GM19043 (cell line): ENCODE results near the gene CREBRF.
A peak's percentile ranks its signal among the peaks of the same experiment; 100 is the strongest.
"Not testable (repeated sequence)": the region's sequence is repeated elsewhere in the genome, so short reads cannot be mapped to it uniquely, and the experiment has no call there.

ENCODE experiments used
- ATAC-seq: cut with Tn5 transposase; IDR thresholded peaks from one replicate; pipeline ENCODE4 v1.9.1; 2021; ENCODE audit warnings: low read depth; ENCODE audit not compliant: unreplicated experiment

CREBRF gene

DNA sequence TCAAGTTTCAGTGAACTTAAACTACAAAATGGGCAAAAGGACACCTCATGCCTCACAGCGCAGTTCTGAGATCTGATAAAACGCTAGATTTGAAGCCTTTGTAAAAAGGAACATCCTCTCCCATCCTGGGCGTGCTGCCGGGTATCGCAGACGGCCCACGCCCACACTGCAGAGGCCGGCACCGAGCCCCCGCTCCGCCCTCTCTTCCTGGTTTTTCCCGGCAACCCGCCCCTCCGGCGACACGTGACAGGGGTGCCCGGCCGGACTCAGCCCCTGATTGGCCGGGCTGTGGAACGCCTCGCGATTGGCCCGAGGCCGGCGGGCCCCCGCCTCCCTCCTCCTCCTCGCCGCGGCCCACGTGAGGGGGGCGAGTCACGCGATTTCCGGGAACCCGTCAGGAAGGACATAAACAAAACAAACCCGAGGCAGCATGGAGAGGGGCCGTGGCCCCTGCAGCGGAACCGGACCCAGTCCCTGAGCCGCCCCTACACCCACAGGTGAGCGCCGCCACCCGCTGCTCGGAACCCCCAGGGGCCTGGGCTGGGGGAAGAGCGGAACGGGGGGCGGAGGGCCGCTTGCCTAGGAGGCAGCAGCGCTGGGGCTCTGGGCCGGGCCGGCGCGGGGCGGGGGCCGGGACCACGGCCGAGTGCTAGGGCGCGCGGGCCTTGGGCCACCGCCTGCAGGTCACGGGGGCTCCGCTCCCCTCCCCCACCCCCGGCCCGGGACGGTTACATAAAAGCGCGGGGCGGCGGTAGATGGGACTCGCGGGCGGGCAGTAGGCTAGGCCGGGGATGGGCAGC is at the start of gene CREBRF:
Gene CREBRF (plus strand): TSS at position 370 of the 800 bp plus-strand sequence. CDS start 24,424 bp downstream, outside the sequence.
- ATAC-seq, result peak; percentile 62

GRCh38 chr5:173010021-173010420 is 46.1 kb upstream of the CREBRF start:
- no peak for ATAC-seq

DNA sequence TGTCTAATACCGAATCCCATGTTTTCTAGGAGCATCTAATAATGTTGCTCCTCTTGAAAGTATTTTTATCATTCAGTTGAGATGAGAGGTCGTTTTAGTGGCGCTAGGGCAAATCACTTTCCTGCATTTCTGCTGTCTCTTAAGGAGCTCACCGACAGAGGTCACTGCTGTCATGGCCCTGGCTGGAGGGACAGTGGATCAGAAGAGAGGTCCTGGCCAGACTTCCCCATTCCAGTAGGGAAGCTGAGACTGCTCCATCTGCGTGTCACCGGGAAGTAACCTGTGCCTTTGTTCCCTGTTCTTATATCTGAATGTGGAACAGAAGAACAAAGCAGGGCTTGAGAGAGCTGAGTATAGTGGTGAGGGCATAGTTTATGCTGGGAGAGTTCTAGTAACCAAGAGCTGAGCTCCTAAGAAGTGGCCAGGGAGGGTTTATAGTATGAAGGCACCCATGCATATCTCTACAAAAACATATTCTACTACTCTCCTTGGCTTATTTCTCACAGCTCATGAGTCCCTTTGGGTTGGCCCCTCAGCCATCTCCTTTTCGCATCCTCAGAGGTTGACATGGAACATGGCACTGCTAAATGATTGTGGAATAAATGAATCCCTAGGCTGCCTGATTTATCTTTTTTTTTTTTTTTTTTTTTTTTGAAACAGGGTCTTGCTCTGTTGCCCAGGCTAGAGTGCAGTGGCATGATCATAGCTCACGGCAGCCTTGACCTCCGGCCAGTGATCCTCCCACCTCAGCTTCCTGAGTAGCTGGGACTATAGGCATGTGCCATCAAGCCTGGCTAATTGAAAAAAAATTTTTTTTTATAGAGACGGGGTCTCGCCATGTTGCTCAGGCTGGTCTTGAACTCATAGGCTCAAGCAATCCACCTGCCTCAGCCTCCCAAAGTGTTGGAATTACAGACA is 45.3 kb upstream of the CREBRF start:
- no peak for ATAC-seq

DNA sequence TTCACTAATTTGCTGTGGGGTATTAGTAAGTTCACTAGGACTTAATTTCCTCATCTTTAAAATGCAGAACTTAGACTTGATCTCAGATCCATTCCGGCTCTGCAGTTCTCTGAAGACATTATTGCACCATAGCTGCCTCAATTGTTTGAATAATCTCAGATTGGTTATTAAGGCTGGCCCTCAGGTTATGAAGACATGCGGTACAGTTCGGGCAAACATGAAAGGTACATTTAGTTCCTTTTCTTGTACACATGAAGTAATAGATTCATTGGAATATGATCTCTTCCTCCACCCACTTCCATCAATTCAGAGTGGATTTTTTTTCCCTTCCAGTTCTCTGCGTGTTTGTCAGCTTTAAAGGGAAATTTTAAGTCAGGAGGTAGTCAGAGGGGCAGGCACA is 44.6 kb upstream of the CREBRF start:
- ATAC-seq, result no peak

DNA sequence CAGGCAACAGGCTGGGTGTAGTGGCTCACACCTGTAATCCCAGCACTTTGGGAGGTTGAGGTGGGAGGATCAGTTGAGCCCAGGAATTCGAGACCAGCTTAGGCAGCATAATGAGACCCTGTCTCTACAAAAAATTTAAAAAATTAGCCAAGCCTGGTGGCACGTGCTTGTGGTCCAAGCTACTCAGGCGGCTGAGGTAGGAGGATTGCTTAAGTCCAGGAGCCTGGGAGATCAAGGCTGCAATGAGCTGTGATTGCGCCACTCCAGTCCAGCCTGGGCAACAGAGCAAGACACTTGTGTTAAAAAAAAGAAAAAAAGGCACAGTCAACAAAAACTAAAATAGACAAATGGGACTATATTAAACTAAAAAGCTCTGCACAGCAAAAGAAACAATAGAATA is 43.3 kb upstream of the CREBRF start:
- ATAC-seq, result no peak

DNA sequence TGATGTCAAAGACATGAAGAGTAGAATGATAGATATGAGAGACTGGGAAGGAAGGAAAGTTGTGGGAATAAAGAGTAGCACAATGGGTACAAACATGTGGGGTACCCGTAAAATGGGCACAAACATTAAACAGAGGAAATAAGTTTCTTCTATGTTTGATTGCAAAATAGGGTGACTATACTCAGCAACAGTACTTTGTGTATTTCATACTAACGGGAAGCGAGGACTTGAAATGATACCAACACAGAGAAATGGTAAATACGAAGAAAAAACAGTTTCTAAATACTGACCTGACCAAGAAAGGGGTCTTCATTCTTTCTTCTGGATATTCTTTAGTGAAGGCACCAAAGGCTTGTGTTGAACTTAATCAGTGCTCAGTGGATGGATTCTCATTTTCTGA is 41.5 kb upstream of the CREBRF start:
- no peak for ATAC-seq

DNA sequence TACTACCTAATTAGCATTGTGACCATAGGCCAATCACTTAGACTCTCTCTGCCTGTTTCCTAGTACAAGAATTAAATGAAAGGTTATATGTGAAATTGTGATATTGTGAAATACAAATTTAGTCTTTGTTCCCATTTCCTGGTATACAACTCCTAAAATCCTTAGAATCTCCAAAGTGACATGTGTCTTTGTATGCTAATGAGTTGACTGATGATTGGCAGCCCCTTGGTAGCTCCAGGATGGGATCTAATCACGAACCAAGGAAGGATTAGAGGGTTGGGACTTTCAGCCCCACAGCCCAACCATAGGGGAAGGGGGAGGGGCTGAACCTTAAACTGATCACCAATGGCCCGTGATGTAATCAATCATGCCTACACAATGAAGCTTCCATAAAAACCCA is 41.0 kb upstream of the CREBRF start:
- no peak for ATAC-seq

GRCh38 chr5:173015598-173016455 is 40.3 kb upstream of the CREBRF start:
- no peak for ATAC-seq

GRCh38 chr5:173016598-173017046 is 39.5 kb upstream of the CREBRF start:
- no peak for ATAC-seq

DNA sequence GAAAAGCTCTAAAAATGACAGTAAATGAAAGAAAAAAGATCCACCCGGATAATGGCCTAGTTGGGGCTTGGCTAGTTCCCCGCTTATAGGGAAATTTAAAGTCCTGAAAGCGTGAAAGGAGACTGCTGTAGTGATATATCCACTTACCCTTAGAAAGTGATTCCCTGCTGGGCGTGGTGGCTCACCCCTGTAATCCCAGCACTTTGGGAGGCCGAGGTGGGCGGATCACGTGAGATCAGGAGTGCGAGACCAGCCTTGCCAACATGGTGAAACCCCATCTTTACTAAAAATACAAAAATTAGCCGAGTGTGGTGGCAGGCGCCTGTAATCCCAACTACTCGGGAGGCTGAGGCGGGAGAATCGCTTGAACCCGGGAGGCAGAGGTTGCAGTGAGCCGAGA is 39.1 kb upstream of the CREBRF start:
- ATAC-seq, result not testable (repeated sequence)

DNA sequence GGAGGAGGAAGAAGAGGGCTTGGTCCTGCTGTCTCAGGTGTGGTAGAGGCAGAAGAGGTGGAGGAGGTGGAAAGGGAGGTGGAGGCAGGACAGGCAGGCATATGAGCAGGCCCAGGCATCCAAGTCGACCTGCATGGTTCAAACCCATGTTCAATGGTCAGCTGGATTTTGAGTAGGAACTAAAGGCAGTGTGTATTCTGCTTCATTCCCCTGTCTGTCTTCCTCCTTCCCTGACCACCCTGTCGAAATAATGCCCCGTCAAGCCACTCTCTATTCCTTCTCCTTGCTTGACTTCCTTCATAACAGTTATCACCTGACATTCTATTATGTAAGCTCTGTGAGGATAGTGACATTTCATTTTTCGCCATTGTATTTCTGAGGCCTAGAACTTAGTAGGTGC is 37.8 kb upstream of the CREBRF start:
- no peak for ATAC-seq

DNA sequence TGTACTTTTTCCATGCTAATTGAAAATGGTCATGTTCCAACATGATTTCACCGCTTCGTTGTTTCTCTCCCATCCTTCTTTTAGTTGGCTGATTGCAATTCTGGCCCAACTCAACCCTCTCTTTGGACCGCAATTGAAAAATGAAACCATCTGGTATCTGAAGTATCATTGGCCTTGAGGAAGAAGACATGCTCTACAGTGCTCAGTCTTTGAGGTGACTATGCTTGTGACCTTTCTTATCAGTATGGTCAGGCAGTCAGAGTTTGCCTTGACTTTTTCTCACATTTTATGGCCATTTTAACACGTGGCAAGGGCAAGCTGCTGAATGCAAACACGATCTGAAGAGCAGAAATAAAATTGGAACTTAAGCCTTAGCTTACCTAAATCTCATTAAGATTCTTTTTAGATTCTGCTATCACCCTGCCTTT is 36.0 kb upstream of the CREBRF start:
- no peak for ATAC-seq

DNA sequence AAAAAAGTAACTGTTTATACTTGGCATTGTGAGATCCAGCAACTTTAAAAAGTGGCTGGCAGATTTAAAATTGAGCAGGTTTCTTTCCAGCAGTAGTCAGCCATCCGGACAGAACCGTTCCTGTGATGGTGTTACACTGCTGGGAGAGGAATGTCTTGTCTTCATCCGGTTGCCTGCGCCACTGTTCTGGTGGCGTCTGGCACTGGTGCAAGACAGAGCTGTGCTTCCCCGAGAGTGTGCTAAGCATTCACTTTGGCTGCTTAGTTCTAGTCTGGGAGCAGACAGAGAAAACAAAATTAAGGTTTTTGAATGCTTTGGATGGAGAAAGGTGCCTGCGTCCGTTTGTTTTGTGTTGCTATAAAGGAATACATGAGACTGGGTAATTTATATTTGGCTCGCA is 35.5 kb upstream of the CREBRF start:
- no peak for ATAC-seq

DNA sequence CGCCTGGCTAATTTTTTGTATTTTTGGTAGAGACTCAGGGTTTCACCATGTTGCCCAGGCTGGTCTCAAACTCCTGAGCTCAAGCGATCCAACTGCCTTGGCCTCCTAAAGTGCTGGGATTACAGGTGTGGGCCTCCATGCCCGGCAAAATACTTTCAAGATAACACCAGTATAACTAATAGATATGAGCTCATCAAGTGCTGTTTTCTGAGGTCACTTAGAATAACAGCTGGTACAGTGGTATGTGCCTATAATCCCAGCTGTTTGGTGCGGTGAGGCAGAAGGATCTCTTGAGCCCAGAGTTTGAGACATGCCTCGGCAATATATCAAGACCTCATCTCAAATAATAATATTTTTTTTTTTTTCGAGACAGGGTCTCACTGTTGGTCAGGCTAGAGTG is 30.5 kb upstream of the CREBRF start:
- no peak for ATAC-seq

- no peak for ATAC-seq
These were observed 28.2 kb upstream of the CREBRF start for GRCh38 chr5:173027905-173028304.

DNA sequence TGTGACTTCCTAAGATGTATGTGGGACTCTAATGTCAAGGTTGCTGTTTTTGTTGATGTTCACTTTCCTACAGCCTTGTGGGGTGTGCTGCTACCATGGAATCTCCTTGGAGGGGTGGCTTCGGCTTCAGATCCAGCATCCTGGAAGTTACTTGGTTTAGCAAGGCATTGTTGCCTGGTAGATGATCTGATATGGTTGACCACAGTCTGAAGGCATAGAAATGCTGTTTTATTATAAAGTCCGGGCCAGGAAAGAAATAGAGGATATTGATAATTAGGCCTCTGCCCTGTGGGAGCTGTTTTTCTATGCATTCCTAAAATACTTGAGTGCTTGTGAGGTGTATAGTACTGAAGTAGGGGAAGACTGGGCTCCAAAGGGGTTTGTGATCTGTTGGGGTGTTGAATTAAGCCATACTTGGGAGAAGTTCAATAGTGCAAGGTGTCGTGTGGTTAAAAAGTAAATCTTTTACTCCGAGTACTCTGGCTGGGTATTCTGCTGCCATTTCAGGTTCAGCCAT is 27.3 kb upstream of the CREBRF start:
- no peak for ATAC-seq

DNA sequence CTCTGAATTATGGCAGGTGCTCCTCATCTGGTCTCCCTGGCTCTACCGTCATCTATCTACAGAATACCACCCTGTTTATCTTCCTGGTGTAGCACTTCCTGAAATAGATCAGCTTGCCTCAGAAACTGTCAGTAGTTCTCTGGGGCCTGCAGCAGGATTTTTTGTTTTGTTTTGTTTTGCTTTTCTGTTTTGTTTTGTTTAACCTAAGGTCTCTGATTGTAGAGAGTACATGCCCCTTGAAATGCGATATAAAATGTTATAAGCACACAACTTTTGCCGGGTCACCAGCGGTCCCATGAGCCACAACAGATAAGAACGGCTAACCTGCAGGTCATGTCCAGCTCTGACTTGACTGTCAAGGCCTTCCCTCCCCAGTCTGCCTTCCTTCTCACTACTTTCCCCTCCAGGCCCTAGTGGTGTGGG is 26.6 kb upstream of the CREBRF start:
- no peak for ATAC-seq

DNA sequence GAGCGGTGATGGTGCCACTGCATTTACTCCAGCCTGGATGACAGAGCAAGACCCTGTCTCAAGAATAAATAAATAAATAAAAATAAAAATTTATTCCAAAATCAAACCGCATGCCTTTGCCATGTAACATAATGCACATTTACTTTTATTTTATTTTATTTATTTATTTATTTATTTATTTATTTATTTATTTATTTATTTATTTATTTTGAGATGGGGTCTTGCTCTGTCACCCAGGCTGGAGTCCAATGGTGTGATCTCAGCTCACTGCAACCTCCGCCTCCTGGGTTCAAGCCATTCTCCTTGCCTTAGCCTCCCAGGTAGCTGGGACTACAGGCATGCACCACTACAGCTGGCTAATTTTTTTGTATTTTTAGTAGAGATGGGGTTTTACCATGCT is 24.1 kb upstream of the CREBRF start:
- ATAC-seq, result not testable (repeated sequence)

GRCh38 chr5:173032730-173033129 is 23.4 kb upstream of the CREBRF start:
- no peak for ATAC-seq

DNA sequence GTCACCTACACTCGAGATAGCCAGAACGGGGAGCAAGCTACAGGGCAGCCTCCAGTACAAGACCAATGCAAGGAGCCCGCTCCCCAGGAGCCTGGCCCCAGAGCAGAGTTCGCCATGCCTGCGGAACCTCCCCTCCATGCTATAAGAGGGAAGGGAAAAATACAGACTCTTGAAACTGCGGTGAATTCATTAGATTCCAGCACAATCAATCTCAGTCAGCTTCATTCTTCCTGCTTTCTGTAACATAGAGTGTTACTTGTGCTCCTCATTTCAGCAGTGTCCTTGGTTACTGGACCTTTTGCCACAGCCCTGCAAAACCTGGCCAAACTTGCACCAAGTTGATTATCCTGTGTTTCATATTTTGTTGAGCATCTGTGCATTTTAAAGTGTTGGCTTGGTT is 22.2 kb upstream of the CREBRF start:
- ATAC-seq, result no peak
